ENCODE data around the gene B4GALNT4. TPM values are rescaled to one million over a fixed set of nuclear protein-coding genes. Genes with fewer than 3 reads are reported as not detected.
"Not testable (repeated sequence)": the region's sequence is repeated elsewhere in the genome, so short reads cannot be mapped to it uniquely, and the experiment has no call there.

The B4GALNT4 gene
- total RNA-seq, 4 donors from 2014 or later = 2.5 to 12.0 (median 5.7) TPM

DNA sequence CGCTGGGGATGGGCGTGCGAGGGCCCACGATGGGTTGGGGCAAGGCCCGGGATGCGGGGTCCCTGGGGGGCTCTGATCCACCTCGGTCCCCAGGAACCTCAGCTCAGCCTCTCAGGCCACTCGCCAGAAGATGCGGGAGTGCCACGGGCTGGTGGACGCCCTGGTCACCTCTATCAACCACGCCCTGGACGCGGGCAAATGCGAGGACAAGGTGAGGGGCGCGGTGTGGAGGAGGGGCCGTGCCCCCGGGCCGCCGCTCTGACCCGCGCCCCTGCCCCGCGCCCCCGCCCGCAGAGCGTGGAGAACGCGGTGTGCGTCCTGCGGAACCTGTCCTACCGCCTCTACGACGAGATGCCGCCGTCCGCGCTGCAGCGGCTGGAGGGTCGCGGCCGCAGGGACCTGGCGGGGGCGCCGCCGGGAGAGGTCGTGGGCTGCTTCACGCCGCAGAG lies 31.0 kb downstream of the B4GALNT4 start:
- TF ChIP-seq, protein P1, sequence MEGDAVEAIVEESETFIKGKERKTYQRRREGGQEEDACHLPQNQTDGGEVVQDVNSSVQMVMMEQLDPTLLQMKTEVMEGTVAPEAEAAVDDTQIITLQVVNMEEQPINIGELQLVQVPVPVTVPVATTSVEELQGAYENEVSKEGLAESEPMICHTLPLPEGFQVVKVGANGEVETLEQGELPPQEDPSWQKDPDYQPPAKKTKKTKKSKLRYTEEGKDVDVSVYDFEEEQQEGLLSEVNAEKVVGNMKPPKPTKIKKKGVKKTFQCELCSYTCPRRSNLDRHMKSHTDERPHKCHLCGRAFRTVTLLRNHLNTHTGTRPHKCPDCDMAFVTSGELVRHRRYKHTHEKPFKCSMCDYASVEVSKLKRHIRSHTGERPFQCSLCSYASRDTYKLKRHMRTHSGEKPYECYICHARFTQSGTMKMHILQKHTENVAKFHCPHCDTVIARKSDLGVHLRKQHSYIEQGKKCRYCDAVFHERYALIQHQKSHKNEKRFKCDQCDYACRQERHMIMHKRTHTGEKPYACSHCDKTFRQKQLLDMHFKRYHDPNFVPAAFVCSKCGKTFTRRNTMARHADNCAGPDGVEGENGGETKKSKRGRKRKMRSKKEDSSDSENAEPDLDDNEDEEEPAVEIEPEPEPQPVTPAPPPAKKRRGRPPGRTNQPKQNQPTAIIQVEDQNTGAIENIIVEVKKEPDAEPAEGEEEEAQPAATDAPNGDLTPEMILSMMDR (IDR thresholded peaks at IDR 0.05) = no peak
- TF ChIP-seq EP300 (IDR thresholded peaks at IDR 0.05) (no peak), POLR2AphosphoS5 (IDR thresholded peaks at IDR 0.05) (no peak), POLR2A (IDR thresholded peaks at IDR 0.05; ENCODE audit: low read depth) (no peak)
- Histone ChIP-seq H3K27ac (replicated peaks in 1 of 4) (no peak overlapping the region), H3K4me1 (peaks cover 10 to 26% (median 17%) of the 10 kb centered on the region in 4 donors), H3K9me3 (no peaks in the 10 kb centered on the region), H3K4me3 (no peak overlapping the region), H3K36me3 (no peaks in the 10 kb centered on the region), H3K27me3 (peaks cover 0 to 35% (median 11%) of the 10 kb centered on the region in 4 donors)
- no peak for DNase-seq (ENCODE audit: extremely low spot score)
- intact Hi-C loops (cut with DNase I) = no loop called here
- WGBS = 20% methylated on average over 6 of the region's 50 CpGs

DNA sequence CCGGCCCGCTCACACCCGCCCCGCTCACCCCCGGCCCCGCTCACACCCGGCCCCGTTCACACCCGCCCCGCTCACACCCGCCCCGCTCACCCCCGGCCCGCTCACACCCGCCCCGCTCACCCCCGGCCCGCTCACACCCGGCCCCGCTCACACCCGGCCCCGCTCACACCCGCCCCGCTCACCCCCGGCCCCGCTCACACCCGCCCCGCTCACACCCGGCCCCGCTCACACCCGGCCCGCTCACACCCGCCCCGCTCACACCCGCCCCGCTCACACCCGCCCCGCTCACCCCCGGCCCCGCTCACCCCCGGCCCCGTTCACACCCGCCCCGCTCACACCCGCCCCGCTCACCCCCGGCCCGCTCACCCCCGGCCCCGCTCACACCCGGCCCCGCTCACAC lies 31.9 kb downstream of the B4GALNT4 start:
- H3K9me3 ChIP-seq; intact Hi-C loops (cut with DNase I); H3K36me3 ChIP-seq; H3K4me3 ChIP-seq; DNase-seq (ENCODE audit: extremely low spot score); H3K27ac ChIP-seq (replicated peaks in 1 of 4): not testable (repeated sequence)
- peaks cover 20 to 34% (median 27%) of the 10 kb centered on the region in 4 donors for H3K4me1 ChIP-seq
- WGBS = no CpG with 5 or more reads among the region's 52 CpGs
- H3K27me3 ChIP-seq = peaks cover 0 to 26% (median 11%) of the 10 kb centered on the region in 4 donors

DNA sequence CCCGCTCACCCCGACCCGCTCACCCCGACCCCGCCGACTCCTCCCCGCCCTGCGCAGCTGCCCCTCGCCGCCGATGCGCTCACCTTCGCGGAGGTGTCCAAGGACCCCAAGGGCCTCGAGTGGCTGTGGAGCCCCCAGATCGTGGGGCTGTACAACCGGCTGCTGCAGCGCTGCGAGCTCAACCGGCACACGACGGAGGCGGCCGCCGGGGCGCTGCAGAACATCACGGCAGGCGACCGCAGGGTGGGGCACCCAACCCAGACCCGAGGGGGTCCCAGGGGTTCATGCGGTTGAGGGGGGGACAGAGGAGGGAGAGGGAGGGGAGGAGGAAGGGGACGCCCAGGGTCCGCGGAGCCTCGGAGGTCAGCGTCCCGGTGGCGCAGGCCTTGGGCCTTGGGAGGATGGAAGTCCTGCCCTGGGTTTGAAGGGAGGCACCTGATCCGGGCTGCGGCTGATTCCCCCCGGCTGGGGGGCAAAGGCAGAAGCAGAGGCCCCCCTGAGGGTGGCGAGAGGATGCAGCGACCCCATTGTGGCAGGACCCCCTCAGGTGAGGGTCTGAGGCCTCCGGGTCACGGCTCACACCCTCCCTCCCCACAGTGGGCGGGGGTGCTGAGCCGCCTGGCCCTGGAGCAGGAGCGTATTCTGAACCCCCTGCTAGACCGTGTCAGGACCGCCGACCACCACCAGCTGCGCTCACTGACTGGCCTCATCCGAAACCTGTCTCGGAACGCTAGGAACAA lies 33.9 kb downstream of the B4GALNT4 start:
- Histone ChIP-seq H3K9me3 (no peaks in the 10 kb centered on the region), H3K36me3 (no peaks in the 10 kb centered on the region), H3K4me1 (peaks cover 16 to 35% (median 27%) of the 10 kb centered on the region in 4 donors), H3K27ac (replicated peaks in 1 of 4) (no peak overlapping the region), H3K27me3 (peaks cover 0 to 26% (median 11%) of the 10 kb centered on the region in 4 donors), H3K4me3 (no peak overlapping the region)
- DNase-seq (ENCODE audit: extremely low spot score) = no peak
- 76% methylated on average over 23 of the region's 55 CpGs for WGBS
- TF ChIP-seq, protein P1 (IDR thresholded peaks at IDR 0.05) = no peak
- TF ChIP-seq EP300 (IDR thresholded peaks at IDR 0.05) (no peak), POLR2A (IDR thresholded peaks at IDR 0.05; ENCODE audit: low read depth) (no peak), POLR2AphosphoS5 (IDR thresholded peaks at IDR 0.05) (no peak)
- intact Hi-C loops (cut with DNase I) = no loop called here

DNA sequence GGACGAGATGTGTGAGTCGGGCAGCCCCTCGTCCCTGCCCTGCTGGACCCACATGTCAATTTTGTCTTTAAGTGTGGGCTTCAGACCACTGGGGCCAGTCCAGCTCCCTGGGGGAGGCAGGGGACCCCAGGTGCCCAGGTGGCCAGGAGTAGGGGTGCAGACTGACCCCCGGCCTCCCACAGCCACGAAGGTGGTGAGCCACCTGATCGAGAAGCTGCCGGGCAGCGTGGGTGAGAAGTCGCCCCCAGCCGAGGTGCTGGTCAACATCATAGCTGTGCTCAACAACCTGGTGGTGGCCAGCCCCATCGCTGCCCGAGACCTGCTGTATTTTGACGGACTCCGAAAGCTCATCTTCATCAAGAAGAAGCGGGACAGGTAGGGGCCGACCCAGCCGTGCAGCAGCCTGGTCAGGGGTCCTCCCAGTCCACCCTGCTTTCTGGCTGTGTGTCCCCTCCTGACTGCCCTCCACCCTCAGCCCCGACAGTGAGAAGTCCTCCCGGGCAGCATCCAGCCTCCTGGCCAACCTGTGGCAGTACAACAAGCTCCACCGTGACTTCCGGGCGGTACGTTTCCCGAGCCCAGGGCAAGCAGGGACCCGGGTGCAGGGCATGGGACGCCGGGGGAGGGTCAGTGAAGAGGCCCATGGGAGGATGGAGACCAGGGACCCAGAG lies 34.6 kb downstream of the B4GALNT4 start:
- DNase-seq (ENCODE audit: extremely low spot score) = no peak
- intact Hi-C loops (cut with DNase I) = no loop called here
- H3K36me3 ChIP-seq = no peaks in the 10 kb centered on the region
- H3K27ac ChIP-seq (replicated peaks in 1 of 4) = no peak overlapping the region
- no peaks in the 10 kb centered on the region for H3K9me3 ChIP-seq
- H3K4me3 ChIP-seq = no peak overlapping the region
- peaks cover 0 to 22% (median 9%) of the 10 kb centered on the region in 4 donors for H3K27me3 ChIP-seq
- H3K4me1 ChIP-seq = peaks cover 16 to 35% (median 27%) of the 10 kb centered on the region in 4 donors
- WGBS = 92% methylated on average over 26 of the region's 27 CpGs
- no peak for TF ChIP-seq POLR2AphosphoS5 (IDR thresholded peaks at IDR 0.05)
- TF ChIP-seq, protein P1 (IDR thresholded peaks at IDR 0.05) = no peak
- no peak for TF ChIP-seq POLR2A (IDR thresholded peaks at IDR 0.05; ENCODE audit: low read depth)
- no peak for TF ChIP-seq EP300 (IDR thresholded peaks at IDR 0.05)

DNA sequence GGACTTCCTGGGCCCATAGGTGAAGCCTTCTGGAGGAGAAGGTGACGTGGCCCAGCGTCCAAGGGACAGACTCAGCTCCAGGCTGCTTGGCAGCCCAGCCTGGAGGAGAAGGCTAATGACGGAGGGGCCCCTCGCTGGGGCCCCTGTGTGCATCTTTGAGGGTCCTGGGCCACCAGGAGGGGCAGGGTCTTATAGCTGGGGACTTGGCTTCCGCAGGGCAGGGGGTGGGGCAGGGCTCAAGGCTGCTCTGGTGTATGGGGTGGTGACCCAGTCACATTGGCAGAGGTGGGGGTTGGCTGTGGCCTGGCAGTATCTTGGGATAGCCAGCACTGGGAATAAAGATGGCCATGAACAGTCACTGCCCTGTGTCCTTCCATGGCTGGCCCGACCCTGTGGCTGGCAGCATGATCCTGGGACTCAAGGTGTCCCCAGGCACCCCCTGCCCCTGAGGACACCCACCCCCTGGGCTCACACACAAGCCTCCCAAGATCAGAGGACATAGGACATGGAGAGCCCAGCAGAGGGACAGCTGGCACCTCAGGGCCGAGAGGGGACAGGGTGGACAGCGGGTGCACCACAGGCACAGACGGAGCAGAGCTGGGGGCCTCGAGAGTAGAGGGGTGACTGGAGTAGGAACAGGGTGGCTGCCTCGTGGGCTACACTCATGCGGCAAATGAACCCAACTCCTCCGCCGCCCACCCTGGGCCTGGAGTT lies 35.4 kb downstream of the B4GALNT4 start:
- intact Hi-C loops (cut with DNase I) = loop anchor here (5.0 kb wide), 1 partner anchor 108 kb away; no protein-coding TSS in a partner anchor
- Histone ChIP-seq H3K27ac (replicated peaks in 1 of 4) (no peak overlapping the region), H3K9me3 (no peaks in the 10 kb centered on the region), H3K4me3 (no peak overlapping the region), H3K4me1 (peaks cover 16 to 33% (median 27%) of the 10 kb centered on the region in 4 donors), H3K27me3 (peaks cover 0 to 20% (median 7%) of the 10 kb centered on the region in 4 donors), H3K36me3 (no peaks in the 10 kb centered on the region)
- TF ChIP-seq POLR2A (IDR thresholded peaks at IDR 0.05; ENCODE audit: low read depth) (no peak), POLR2AphosphoS5 (IDR thresholded peaks at IDR 0.05) (no peak), EP300 (IDR thresholded peaks at IDR 0.05) (no peak)
- TF ChIP-seq, protein P1 (IDR thresholded peaks at IDR 0.05) = no peak
- DNase-seq (ENCODE audit: extremely low spot score) = no peak
- WGBS = 94% methylated on average over 13 of the region's 14 CpGs

Data from esophagus muscularis mucosa (tissue), 4 donors.